Measurements from ENCODE around the gene CREB3L2.
A peak's percentile ranks its signal among the peaks of the same experiment; 100 is the strongest.

CREB3L2 gene

GRCh38 chr7:137986252-137987017, 15.5 kb downstream of the CREB3L2 start:
- Histone ChIP-seq H3K4me2 (ENCODE audit: low read length) (no peak overlapping the region), H3K79me1 (ENCODE audit: low read length) (peaks cover 10% of the 10 kb centered on the region), H2AFZ (ENCODE audit: insufficient read depth, low read length, poor library complexity) (no peak overlapping the region), H3K4me1 (ENCODE audit: control insufficient read depth in 1 of 2, insufficient read depth in 2 of 2, low read length in 2 of 2) (peaks cover 29 to 57% of the 10 kb centered on the region in 2 experiments), H4K8ac (ENCODE audit: low read depth, low read length) (no peak overlapping the region), H4K91ac (ENCODE audit: low read depth, low read length) (no peak overlapping the region), H2BK5ac (ENCODE audit: low read depth, low read length, poor library complexity) (peak overlapping the region; percentile 22), H3K9ac (ENCODE audit: low read length) (no peak overlapping the region), H2AK5ac (ENCODE audit: low read length) (no peak overlapping the region), H3K4me3 (ENCODE audit: low read depth, low read length) (no peak overlapping the region), H2BK12ac (ENCODE audit: low read length) (peak overlapping the region; percentile 11), H2BK120ac (ENCODE audit: insufficient read depth, low read length, poor library complexity) (no peak overlapping the region), H3K79me2 (ENCODE audit: control insufficient read depth, insufficient read depth, low read length, poor library complexity) (peaks cover 30% of the 10 kb centered on the region), H3K14ac (ENCODE audit: low read length) (peak overlapping the region; percentile 18), H3K23ac (ENCODE audit: low read length) (no peak overlapping the region), H3K9me3 (ENCODE audit: insufficient read depth, low read depth, low read length) (no peaks in the 10 kb centered on the region), H3K18ac (ENCODE audit: low read length) (no peak overlapping the region), H3K36me3 (ENCODE audit: control insufficient read depth in 1 of 2, insufficient read depth in 2 of 2, low read length in 2 of 2) (peaks cover 0 to 6% of the 10 kb centered on the region in 2 experiments), H3K27me3 (ENCODE audit: insufficient read depth, low read length) (no peaks in the 10 kb centered on the region), H3K4ac (ENCODE audit: low read depth, low read length) (peak overlapping the region; percentile 5), H3K27ac (ENCODE audit: low read depth, low read length) (peak overlapping the region; percentile 29), H4K12ac (ENCODE audit: low read depth, low read length) (no peak overlapping the region)
- peak; percentile 65 to 68 for DNase-seq
- WGBS (ENCODE audit: extremely low coverage, insufficient coverage, insufficient read length): no CpG with 5 or more reads among the region's 14 CpGs

GRCh38 chr7:137985897-137986251, 16.0 kb downstream of the CREB3L2 start:
- Histone ChIP-seq H4K91ac (ENCODE audit: low read depth, low read length) (no peak overlapping the region), H3K79me2 (ENCODE audit: control insufficient read depth, insufficient read depth, low read length, poor library complexity) (peaks cover 31% of the 10 kb centered on the region), H3K9me3 (ENCODE audit: insufficient read depth, low read depth, low read length) (no peaks in the 10 kb centered on the region), H3K23ac (ENCODE audit: low read length) (no peak overlapping the region), H3K9ac (ENCODE audit: low read length) (no peak overlapping the region), H4K12ac (ENCODE audit: low read depth, low read length) (no peak overlapping the region), H3K27ac (ENCODE audit: low read depth, low read length) (peak overlapping the region; percentile 29), H2BK12ac (ENCODE audit: low read length) (no peak overlapping the region), H3K4ac (ENCODE audit: low read depth, low read length) (no peak overlapping the region), H2AK5ac (ENCODE audit: low read length) (no peak overlapping the region), H2AFZ (ENCODE audit: insufficient read depth, low read length, poor library complexity) (no peak overlapping the region), H3K79me1 (ENCODE audit: low read length) (peaks cover 12% of the 10 kb centered on the region), H2BK5ac (ENCODE audit: low read depth, low read length, poor library complexity) (no peak overlapping the region), H2BK120ac (ENCODE audit: insufficient read depth, low read length, poor library complexity) (no peak overlapping the region), H4K8ac (ENCODE audit: low read depth, low read length) (no peak overlapping the region), H3K18ac (ENCODE audit: low read length) (no peak overlapping the region), H3K36me3 (ENCODE audit: control insufficient read depth in 1 of 2, insufficient read depth in 2 of 2, low read length in 2 of 2) (peaks cover 0 to 6% of the 10 kb centered on the region in 2 experiments), H3K4me2 (ENCODE audit: low read length) (no peak overlapping the region), H3K4me1 (ENCODE audit: control insufficient read depth in 1 of 2, insufficient read depth in 2 of 2, low read length in 2 of 2) (peaks cover 29 to 60% of the 10 kb centered on the region in 2 experiments), H3K4me3 (ENCODE audit: low read depth, low read length) (no peak overlapping the region), H3K27me3 (ENCODE audit: insufficient read depth, low read length) (no peaks in the 10 kb centered on the region), H3K14ac (ENCODE audit: low read length) (no peak overlapping the region)
- no peak for DNase-seq
- no CpG with 5 or more reads among the region's 3 CpGs for WGBS (ENCODE audit: extremely low coverage, insufficient coverage, insufficient read length)

GRCh38 chr7:137985253-137985896, 16.5 kb downstream of the CREB3L2 start:
- H3K4ac ChIP-seq (ENCODE audit: low read depth, low read length): peak overlapping the region; percentile 14
- no peak overlapping the region for H2AFZ ChIP-seq (ENCODE audit: insufficient read depth, low read length, poor library complexity)
- peaks cover 36% of the 10 kb centered on the region for H3K79me2 ChIP-seq (ENCODE audit: control insufficient read depth, insufficient read depth, low read length, poor library complexity)
- no peak overlapping the region for H4K8ac ChIP-seq (ENCODE audit: low read depth, low read length)
- no peak overlapping the region for H2AK5ac ChIP-seq (ENCODE audit: low read length)
- H2BK5ac ChIP-seq (ENCODE audit: low read depth, low read length, poor library complexity): peak overlapping the region; percentile 39
- H4K12ac ChIP-seq (ENCODE audit: low read depth, low read length): no peak overlapping the region
- no peak overlapping the region for H3K14ac ChIP-seq (ENCODE audit: low read length)
- H3K4me2 ChIP-seq (ENCODE audit: low read length): peak overlapping the region; percentile 3
- no peak overlapping the region for H2BK12ac ChIP-seq (ENCODE audit: low read length)
- no peak overlapping the region for H3K4me3 ChIP-seq (ENCODE audit: low read depth, low read length)
- peaks cover 30 to 64% of the 10 kb centered on the region in 2 experiments for H3K4me1 ChIP-seq (ENCODE audit: control insufficient read depth in 1 of 2, insufficient read depth in 2 of 2, low read length in 2 of 2)
- peak; percentile 78 to 79 for DNase-seq
- WGBS (ENCODE audit: extremely low coverage, insufficient coverage, insufficient read length): no CpG with 5 or more reads among the region's 8 CpGs
- H3K9ac ChIP-seq (ENCODE audit: low read length): no peak overlapping the region
- peaks cover under 1 to 6% of the 10 kb centered on the region in 2 experiments for H3K36me3 ChIP-seq (ENCODE audit: control insufficient read depth in 1 of 2, insufficient read depth in 2 of 2, low read length in 2 of 2)
- no peak overlapping the region for H3K23ac ChIP-seq (ENCODE audit: low read length)
- H2BK120ac ChIP-seq (ENCODE audit: insufficient read depth, low read length, poor library complexity): no peak overlapping the region
- H3K27me3 ChIP-seq (ENCODE audit: insufficient read depth, low read length): no peaks in the 10 kb centered on the region
- H4K91ac ChIP-seq (ENCODE audit: low read depth, low read length): no peak overlapping the region
- peak overlapping the region; percentile 48 for H3K27ac ChIP-seq (ENCODE audit: low read depth, low read length)
- H3K18ac ChIP-seq (ENCODE audit: low read length): no peak overlapping the region
- no peaks in the 10 kb centered on the region for H3K9me3 ChIP-seq (ENCODE audit: insufficient read depth, low read depth, low read length)
- peaks cover 14% of the 10 kb centered on the region for H3K79me1 ChIP-seq (ENCODE audit: low read length)

GRCh38 chr7:137984181-137985041, 17.5 kb downstream of the CREB3L2 start:
- peak overlapping the region; percentile 7 for H2AK5ac ChIP-seq (ENCODE audit: low read length)
- DNase-seq: peak; percentile 93
- peak overlapping the region; percentile 35 for H3K4ac ChIP-seq (ENCODE audit: low read depth, low read length)
- H3K79me2 ChIP-seq (ENCODE audit: control insufficient read depth, insufficient read depth, low read length, poor library complexity): peaks cover 41% of the 10 kb centered on the region
- no peak overlapping the region for H3K23ac ChIP-seq (ENCODE audit: low read length)
- peak overlapping the region; percentile 48 for H3K14ac ChIP-seq (ENCODE audit: low read length)
- H2BK120ac ChIP-seq (ENCODE audit: insufficient read depth, low read length, poor library complexity): peak overlapping the region; percentile 32
- H4K12ac ChIP-seq (ENCODE audit: low read depth, low read length): no peak overlapping the region
- peaks cover 17% of the 10 kb centered on the region for H3K79me1 ChIP-seq (ENCODE audit: low read length)
- H4K8ac ChIP-seq (ENCODE audit: low read depth, low read length): no peak overlapping the region
- peak overlapping the region; percentile 28 for H3K18ac ChIP-seq (ENCODE audit: low read length)
- no peaks in the 10 kb centered on the region for H3K27me3 ChIP-seq (ENCODE audit: insufficient read depth, low read length)
- no peak overlapping the region for H3K4me3 ChIP-seq (ENCODE audit: low read depth, low read length)
- no peak overlapping the region for H2AFZ ChIP-seq (ENCODE audit: insufficient read depth, low read length, poor library complexity)
- H3K4me2 ChIP-seq (ENCODE audit: low read length): no peak overlapping the region
- WGBS (ENCODE audit: extremely low coverage, insufficient coverage, insufficient read length): no CpG with 5 or more reads among the region's 11 CpGs
- peak overlapping the region; percentile 51 for H2BK12ac ChIP-seq (ENCODE audit: low read length)
- H2BK5ac ChIP-seq (ENCODE audit: low read depth, low read length, poor library complexity): peak overlapping the region; percentile 15
- H3K36me3 ChIP-seq (ENCODE audit: control insufficient read depth in 1 of 2, insufficient read depth in 2 of 2, low read length in 2 of 2): peaks cover 6 to 10% of the 10 kb centered on the region in 2 experiments
- H3K9me3 ChIP-seq (ENCODE audit: insufficient read depth, low read depth, low read length): no peaks in the 10 kb centered on the region
- peak overlapping the region; percentile 22 for H4K91ac ChIP-seq (ENCODE audit: low read depth, low read length)
- peak overlapping the region; percentile 82 for H3K27ac ChIP-seq (ENCODE audit: low read depth, low read length)
- H3K4me1 ChIP-seq (ENCODE audit: control insufficient read depth in 1 of 2, insufficient read depth in 2 of 2, low read length in 2 of 2): peaks cover 36 to 63% of the 10 kb centered on the region in 2 experiments
- no peak overlapping the region for H3K9ac ChIP-seq (ENCODE audit: low read length)
